Liver (tissue), 9 donors: ENCODE data around the gene RPTN. TPM values are rescaled to one million over a fixed set of nuclear protein-coding genes. Genes with fewer than 3 reads are reported as not detected.

Source experiments
- DNase-seq: peaks from one replicate; pipeline ENCODE4 v3.0.0-alpha.2; 2017; ENCODE audit warnings: low spot score
- H3K27ac ChIP-seq, 2 donors: one replicate each; pipeline ENCODE4 v1.7.0; 2013; ENCODE audit warnings: inconsistent platforms in 2 of 2, low read length in 2 of 2, control low read depth in 1 of 2, low read depth in 1 of 2, mild to moderate bottlenecking in 1 of 2
- H3K27me3 ChIP-seq, 4 donors: one replicate each; pipeline versions ENCODE4 v1.6.1 to v1.7.0; 2013; ENCODE audit warnings: low read length in 3 of 4, inconsistent platforms in 1 of 4, mild to moderate bottlenecking in 1 of 4, moderate library complexity in 1 of 4; ENCODE audit not compliant: control insufficient read depth in 4 of 4, insufficient read depth in 4 of 4
- H3K36me3 ChIP-seq, 4 donors: one replicate each; pipeline versions ENCODE4 v1.6.1 to v1.7.0; 2013; ENCODE audit warnings: low read length in 3 of 4, mild to moderate bottlenecking in 3 of 4, low read depth in 1 of 4, moderate library complexity in 1 of 4; ENCODE audit not compliant: control insufficient read depth in 4 of 4, insufficient read depth in 3 of 4
- H3K4me1 ChIP-seq, 4 donors: one replicate each; pipeline versions ENCODE4 v1.6.1 to v1.7.0; 2013; ENCODE audit warnings: low read length in 3 of 4, mild to moderate bottlenecking in 3 of 4, moderate library complexity in 1 of 4; ENCODE audit not compliant: control insufficient read depth in 4 of 4, insufficient read depth in 4 of 4
- H3K4me3 ChIP-seq, 3 donors: one replicate each; pipeline versions ENCODE4 v1.6.1 to v1.7.0; 2013; ENCODE audit warnings: low read length in 3 of 3, control low read depth in 1 of 3, low read depth in 1 of 3, mild to moderate bottlenecking in 1 of 3
- H3K9ac ChIP-seq, 2 donors: one replicate each; pipeline ENCODE4 v1.7.0; 2013; ENCODE audit warnings: low read length in 2 of 2, mild to moderate bottlenecking in 2 of 2, moderate library complexity in 2 of 2, control low read depth in 1 of 2, low read depth in 1 of 2
- H3K9me3 ChIP-seq, 4 donors: one replicate each; pipeline versions ENCODE4 v1.6.1 to v1.7.0; 2013; ENCODE audit warnings: low read length in 3 of 4; ENCODE audit not compliant: control insufficient read depth in 4 of 4
- ATF3 ChIP-seq: IDR thresholded peaks from 2 replicates; pipeline ENCODE4 v1.6.1; 2016; ENCODE audit warnings: antibody characterized with exemption
- EGR1 ChIP-seq, 2 donors: IDR thresholded peaks; 2 replicates each; pipeline ENCODE4 v1.6.1; 2016 to 2018; ENCODE audit warnings: antibody characterized with exemption in 2 of 2, low read depth in 2 of 2
- FOXA1 ChIP-seq: IDR thresholded peaks from 2 replicates; pipeline ENCODE4 v1.6.1; 2016; ENCODE audit warnings: antibody characterized with exemption
- FOXA2 ChIP-seq: IDR thresholded peaks from 2 replicates; pipeline ENCODE4 v1.6.1; 2016; ENCODE audit warnings: antibody characterized with exemption
- GABPA ChIP-seq, 2 donors: IDR thresholded peaks in 1 of 2; conservative IDR thresholded peaks in 1 of 2; 2 replicates each; pipeline ENCODE4 v1.6.1; 2016; ENCODE audit warnings: antibody characterized with exemption in 2 of 2, mild to moderate bottlenecking in 1 of 2, moderate library complexity in 1 of 2
- HNF4A ChIP-seq, 2 donors: conservative IDR thresholded peaks; 2 replicates each; pipeline ENCODE4 v1.6.1; 2016; ENCODE audit warnings: antibody characterized with exemption in 2 of 2, mild to moderate bottlenecking in 2 of 2
- HNF4G ChIP-seq: IDR thresholded peaks from 2 replicates; pipeline ENCODE4 v1.6.1; 2016; ENCODE audit warnings: antibody characterized with exemption
- JUND ChIP-seq, 2 donors: IDR thresholded peaks; 2 replicates each; pipeline ENCODE4 v1.6.1; 2016; ENCODE audit warnings: antibody characterized with exemption in 2 of 2
- NR2F2 ChIP-seq: IDR thresholded peaks from 2 replicates; pipeline ENCODE4 v1.6.1; 2016; ENCODE audit warnings: antibody characterized with exemption
- RAD21 ChIP-seq, 2 donors: IDR thresholded peaks; 2 replicates each; pipeline ENCODE4 v1.6.1; 2016; ENCODE audit warnings: antibody characterized with exemption in 2 of 2, mild to moderate bottlenecking in 2 of 2
- RXRA ChIP-seq, 2 donors: IDR thresholded peaks; 2 replicates each; pipeline ENCODE4 v1.6.1; 2017 to 2018; ENCODE audit warnings: antibody characterized with exemption in 2 of 2, mild to moderate bottlenecking in 1 of 2
- TAF1 ChIP-seq: conservative IDR thresholded peaks from 2 replicates; pipeline ENCODE4 v1.6.1; 2016; ENCODE audit warnings: antibody characterized with exemption, mild to moderate bottlenecking
- YY1 ChIP-seq: IDR thresholded peaks from 2 replicates; pipeline ENCODE4 v1.6.1; 2016; ENCODE audit warnings: antibody characterized with exemption, mild to moderate bottlenecking
- ZBTB33 ChIP-seq: IDR thresholded peaks from 2 replicates; pipeline ENCODE4 v1.6.1; 2016; ENCODE audit warnings: antibody characterized with exemption
- WGBS: extraction: QIAGEN DNeasy Blood & Tissue Kit; methylation state at CpG from one replicate; pipeline ENCODE4 v1.1.7; 2013; 5-methylcytosine and 5-hydroxymethylcytosine counted together
- polyA plus RNA-seq, 2 donors: library from polyadenylated mRNA; stranded (reverse) in 1 of 2; unstranded in 1 of 2; fragments of 200-250 nt in 1 of 2; fragments of >200 nt in 1 of 2; fragmentation: Nextera tagmentation in 1 of 2; extraction: Ambion mirVana in 1 of 2; gene quantifications; one replicate each; pipeline versions ENCODE4 v1.2.1 to v1.2.3, GENCODE V29; 2013 to 2015
- total RNA-seq, 2 donors: library from RNA; depleted of rRNA; stranded (reverse); fragments of >200 nt; gene quantifications; one replicate each; pipeline ENCODE4 v1.2.3, GENCODE V29; 2014
- TF ChIP-seq, protein P1 (sequence below): IDR thresholded peaks from 2 replicates; pipeline ENCODE4 v1.6.1; 2016; ENCODE audit warnings: antibody characterized with exemption
- TF ChIP-seq, protein P2 (sequence below): IDR thresholded peaks from 2 replicates; pipeline ENCODE4 v1.6.1; 2016; ENCODE audit warnings: antibody characterized with exemption, mild to moderate bottlenecking
- TF ChIP-seq, protein P3 (sequence below): fragments of 150-350 bp; IDR thresholded peaks from 2 replicates; pipeline ENCODE4 v1.5.1; 2017; ENCODE audit warnings: improper control_type of control experiment, low read depth, low read length; ENCODE audit not compliant: missing input control
- donor health status: healthy.
- donor health status: healthy.
- donor health status: healthy.
- donor health status: healthy.
- donor health status: healthy.

Gene RPTN
- total and polyA plus RNA-seq, 4 donors: not detected

DNA sequence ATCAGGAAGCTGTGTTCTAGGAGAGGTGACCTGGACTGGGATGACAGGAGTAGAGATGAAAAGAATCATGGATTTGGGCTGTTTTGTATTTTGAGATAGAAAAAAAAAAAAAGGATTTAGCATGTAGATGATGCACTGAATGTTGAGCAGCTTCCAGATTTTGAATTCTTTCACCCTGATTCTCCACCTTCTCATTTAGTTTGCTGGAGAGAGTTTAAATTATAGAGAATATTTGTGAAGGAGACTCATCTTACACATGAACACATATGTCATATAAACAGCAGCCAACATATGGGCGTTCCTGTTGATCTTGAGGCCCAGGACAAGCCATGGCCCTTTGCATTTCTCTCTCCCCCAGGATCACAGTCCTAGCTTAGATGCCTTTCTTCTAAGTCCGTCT lies 7.4 kb downstream of the RPTN start:
- 77% methylated on average over 2 of the region's 2 CpGs for WGBS
- Histone ChIP-seq H3K4me1 (no peaks in the 10 kb centered on the region), H3K27me3 (no peaks in the 10 kb centered on the region), H3K9ac (no peak overlapping the region), H3K4me3 (no peak overlapping the region), H3K9me3 (peaks cover 0 to 5% (median 2%) of the 10 kb centered on the region in 4 donors), H3K27ac (no peak overlapping the region), H3K36me3 (no peaks in the 10 kb centered on the region)
- DNase-seq: no peak
- TF ChIP-seq, protein P1, sequence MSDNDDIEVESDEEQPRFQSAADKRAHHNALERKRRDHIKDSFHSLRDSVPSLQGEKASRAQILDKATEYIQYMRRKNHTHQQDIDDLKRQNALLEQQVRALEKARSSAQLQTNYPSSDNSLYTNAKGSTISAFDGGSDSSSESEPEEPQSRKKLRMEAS: no peak
- no peak for TF ChIP-seq ZBTB33
- TF ChIP-seq NR2F2: no peak
- no peak for TF ChIP-seq TAF1
- TF ChIP-seq EGR1 (IDR thresholded peaks at IDR 0.05; ENCODE audit: low read depth in 2 of 2): no peak
- no peak for TF ChIP-seq ATF3
- no peak for TF ChIP-seq GABPA (IDR thresholded peaks at IDR 0.05 in 1 of 2, conservative IDR thresholded peaks at IDR 0.05 in 1 of 2)
- no peak for TF ChIP-seq JUND (IDR thresholded peaks at IDR 0.05)
- TF ChIP-seq, protein P2, sequence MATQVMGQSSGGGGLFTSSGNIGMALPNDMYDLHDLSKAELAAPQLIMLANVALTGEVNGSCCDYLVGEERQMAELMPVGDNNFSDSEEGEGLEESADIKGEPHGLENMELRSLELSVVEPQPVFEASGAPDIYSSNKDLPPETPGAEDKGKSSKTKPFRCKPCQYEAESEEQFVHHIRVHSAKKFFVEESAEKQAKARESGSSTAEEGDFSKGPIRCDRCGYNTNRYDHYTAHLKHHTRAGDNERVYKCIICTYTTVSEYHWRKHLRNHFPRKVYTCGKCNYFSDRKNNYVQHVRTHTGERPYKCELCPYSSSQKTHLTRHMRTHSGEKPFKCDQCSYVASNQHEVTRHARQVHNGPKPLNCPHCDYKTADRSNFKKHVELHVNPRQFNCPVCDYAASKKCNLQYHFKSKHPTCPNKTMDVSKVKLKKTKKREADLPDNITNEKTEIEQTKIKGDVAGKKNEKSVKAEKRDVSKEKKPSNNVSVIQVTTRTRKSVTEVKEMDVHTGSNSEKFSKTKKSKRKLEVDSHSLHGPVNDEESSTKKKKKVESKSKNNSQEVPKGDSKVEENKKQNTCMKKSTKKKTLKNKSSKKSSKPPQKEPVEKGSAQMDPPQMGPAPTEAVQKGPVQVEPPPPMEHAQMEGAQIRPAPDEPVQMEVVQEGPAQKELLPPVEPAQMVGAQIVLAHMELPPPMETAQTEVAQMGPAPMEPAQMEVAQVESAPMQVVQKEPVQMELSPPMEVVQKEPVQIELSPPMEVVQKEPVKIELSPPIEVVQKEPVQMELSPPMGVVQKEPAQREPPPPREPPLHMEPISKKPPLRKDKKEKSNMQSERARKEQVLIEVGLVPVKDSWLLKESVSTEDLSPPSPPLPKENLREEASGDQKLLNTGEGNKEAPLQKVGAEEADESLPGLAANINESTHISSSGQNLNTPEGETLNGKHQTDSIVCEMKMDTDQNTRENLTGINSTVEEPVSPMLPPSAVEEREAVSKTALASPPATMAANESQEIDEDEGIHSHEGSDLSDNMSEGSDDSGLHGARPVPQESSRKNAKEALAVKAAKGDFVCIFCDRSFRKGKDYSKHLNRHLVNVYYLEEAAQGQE: no peak
- no peak for TF ChIP-seq HNF4G
- no peak for TF ChIP-seq FOXA2
- no peak for TF ChIP-seq YY1
- TF ChIP-seq, protein P3, sequence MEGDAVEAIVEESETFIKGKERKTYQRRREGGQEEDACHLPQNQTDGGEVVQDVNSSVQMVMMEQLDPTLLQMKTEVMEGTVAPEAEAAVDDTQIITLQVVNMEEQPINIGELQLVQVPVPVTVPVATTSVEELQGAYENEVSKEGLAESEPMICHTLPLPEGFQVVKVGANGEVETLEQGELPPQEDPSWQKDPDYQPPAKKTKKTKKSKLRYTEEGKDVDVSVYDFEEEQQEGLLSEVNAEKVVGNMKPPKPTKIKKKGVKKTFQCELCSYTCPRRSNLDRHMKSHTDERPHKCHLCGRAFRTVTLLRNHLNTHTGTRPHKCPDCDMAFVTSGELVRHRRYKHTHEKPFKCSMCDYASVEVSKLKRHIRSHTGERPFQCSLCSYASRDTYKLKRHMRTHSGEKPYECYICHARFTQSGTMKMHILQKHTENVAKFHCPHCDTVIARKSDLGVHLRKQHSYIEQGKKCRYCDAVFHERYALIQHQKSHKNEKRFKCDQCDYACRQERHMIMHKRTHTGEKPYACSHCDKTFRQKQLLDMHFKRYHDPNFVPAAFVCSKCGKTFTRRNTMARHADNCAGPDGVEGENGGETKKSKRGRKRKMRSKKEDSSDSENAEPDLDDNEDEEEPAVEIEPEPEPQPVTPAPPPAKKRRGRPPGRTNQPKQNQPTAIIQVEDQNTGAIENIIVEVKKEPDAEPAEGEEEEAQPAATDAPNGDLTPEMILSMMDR: no peak
- TF ChIP-seq RAD21 (IDR thresholded peaks at IDR 0.05): no peak

GRCh38 chr1:152148981-152149380 lies 10.0 kb downstream of the RPTN start:
- no peaks in the 10 kb centered on the region for H3K36me3 ChIP-seq
- 58% methylated on average over 1 of the region's 1 CpG for WGBS
- no peaks in the 10 kb centered on the region for H3K27me3 ChIP-seq
- no peak overlapping the region for H3K27ac ChIP-seq
- peaks cover 0 to 5% (median 2%) of the 10 kb centered on the region in 4 donors for H3K9me3 ChIP-seq
- no peaks in the 10 kb centered on the region for H3K4me1 ChIP-seq
- no peak overlapping the region for H3K4me3 ChIP-seq
- DNase-seq: no peak
- no peak overlapping the region for H3K9ac ChIP-seq
- TF ChIP-seq, protein P2: no peak
- TF ChIP-seq RXRA (IDR thresholded peaks at IDR 0.05) (no peak), JUND (IDR thresholded peaks at IDR 0.05) (no peak), FOXA1 (no peak), RAD21 (IDR thresholded peaks at IDR 0.05) (no peak), EGR1 (IDR thresholded peaks at IDR 0.05; ENCODE audit: low read depth in 2 of 2) (no peak), HNF4G (no peak), TAF1 (no peak), NR2F2 (no peak), GABPA (IDR thresholded peaks at IDR 0.05 in 1 of 2, conservative IDR thresholded peaks at IDR 0.05 in 1 of 2) (no peak), YY1 (no peak), HNF4A (conservative IDR thresholded peaks at IDR 0.05) (no peak)
- TF ChIP-seq, protein P3: no peak
- TF ChIP-seq, protein P1: no peak
